C4-2B (cell line): ENCODE results near the gene FGFRL1.

Source experiments
- CTCF ChIP-seq: fragments of 450-650 bp; conservative IDR thresholded peaks from 2 replicates; pipeline ENCODE4 v1.5.1; 2017; ENCODE audit warnings: mild to moderate bottlenecking
- ZFX ChIP-seq: fragments of 450-650 bp; IDR thresholded peaks from 2 replicates; pipeline ENCODE4 v1.6.1; 2017

- TF ChIP-seq CTCF = no peak
- no peak for TF ChIP-seq ZFX
Observed at GRCh38 chr4:965766-966134, 45.7 kb upstream of the FGFRL1 start.
